Fibroblast of skin of scalp (primary cell): ENCODE data around the gene SMAGP. TPM values are rescaled to one million over a fixed set of nuclear protein-coding genes. Genes with fewer than 3 reads are reported as not detected.
A peak's percentile ranks its signal among the peaks of the same experiment; 100 is the strongest.
"Not testable (repeated sequence)": the region's sequence is repeated elsewhere in the genome, so short reads cannot be mapped to it uniquely, and the experiment has no call there.

Source experiments
- DNase-seq: peaks from one replicate; pipeline ENCODE4 v3.0.0-alpha.2; 2013
- polyA plus RNA-seq, 2 experiments: library from polyadenylated mRNA; unstranded; fragments of 120-200 nt; gene quantifications; one replicate each; pipeline ENCODE4 v1.2.1, GENCODE V29; 2013; ENCODE audit not compliant: insufficient read length in 2 of 2

The SMAGP gene
- 13.3 TPM for polyA plus RNA-seq (2013, experiment 1 of 2; ENCODE audit: insufficient read length)
- 14.0 TPM for polyA plus RNA-seq (2013, experiment 2 of 2; ENCODE audit: insufficient read length)

GRCh38 chr12:51270067-51270950 lies at the start of gene SMAGP:
Gene SMAGP (minus strand): TSS chr12:51270415. CDS start chr12:51269278, 1,137 bp downstream.
- DNase-seq, result peak; percentile 35

- no peak for DNase-seq
Observed at GRCh38 chr12:51318846-51319599, 48.8 kb upstream of the SMAGP start.

GRCh38 chr12:51318057-51318806 lies 48.0 kb upstream of the SMAGP start:
- DNase-seq, result not testable (repeated sequence)

GRCh38 chr12:51311389-51311788 lies 41.2 kb upstream of the SMAGP start:
- DNase-seq, result no peak

- peak; percentile 87 for DNase-seq
Observed at GRCh38 chr12:51307655-51308593, 37.7 kb upstream of the SMAGP start.

- DNase-seq, result no peak
Observed at GRCh38 chr12:51306507-51306906, 36.3 kb upstream of the SMAGP start.

GRCh38 chr12:51300768-51301167 lies 30.6 kb upstream of the SMAGP start:
- DNase-seq, result not testable (repeated sequence)

- DNase-seq, result no peak
Observed at GRCh38 chr12:51295651-51296050, 25.4 kb upstream of the SMAGP start.

- not testable (repeated sequence) for DNase-seq
Observed at GRCh38 chr12:51294097-51294496, 23.9 kb upstream of the SMAGP start.

- DNase-seq, result no peak
Observed at GRCh38 chr12:51293696-51294095, 23.5 kb upstream of the SMAGP start.

- DNase-seq, result not testable (repeated sequence)
Observed at GRCh38 chr12:51291603-51292513, 21.6 kb upstream of the SMAGP start.

- no peak for DNase-seq
Observed at GRCh38 chr12:51285843-51286242, 15.6 kb upstream of the SMAGP start.

- peak; percentile 74 for DNase-seq
Observed at GRCh38 chr12:51281202-51281924, 11.1 kb upstream of the SMAGP start.

GRCh38 chr12:51275088-51275487 lies 4.9 kb upstream of the SMAGP start:
- DNase-seq, result no peak

GRCh38 chr12:51272810-51273209 lies 2.6 kb upstream of the SMAGP start:
- not testable (repeated sequence) for DNase-seq

- peak; percentile 79 for DNase-seq
Observed at GRCh38 chr12:51270951-51271518, 820 bp upstream of the SMAGP start.

- DNase-seq, result peak; percentile 54
Observed at GRCh38 chr12:51269174-51270066, 795 bp downstream of the SMAGP start.

GRCh38 chr12:51265024-51265423 lies 5.2 kb downstream of the SMAGP start:
- DNase-seq, result no peak
